Measurements from ENCODE around the gene CCDC134. TPM values are rescaled to one million over a fixed set of nuclear protein-coding genes. Genes with fewer than 3 reads are reported as not detected.

Gene CCDC134
- total RNA-seq, 2 donors from 2014 or later = 18.9 to 23.1 TPM

- H3K27ac Mint-ChIP-seq = no peak overlapping the region
Measured at GRCh38 chr22:41775976-41776375, 24.5 kb upstream of the CCDC134 start.

GRCh38 chr22:41776381-41776780, 24.1 kb upstream of the CCDC134 start:
- H3K36me3 Mint-ChIP-seq (ENCODE audit: insufficient read depth in 2 of 2) = no peaks in the 10 kb centered on the region
- DNase-seq (no peak), ATAC-seq (replicated peaks in 1 of 2) (no peak)
- no peaks in the 10 kb centered on the region for H3K27me3 Mint-ChIP-seq (ENCODE audit: low read depth)
- H3K27ac Mint-ChIP-seq = no peak overlapping the region
- H3K9me3 Mint-ChIP-seq = no peaks in the 10 kb centered on the region
- no peak overlapping the region for H3K4me3 Mint-ChIP-seq
- peaks cover 37% of the 10 kb centered on the region for H3K4me1 Mint-ChIP-seq (ENCODE audit: low read depth)

More at GRCh38 chr22:41775976-41776375, 24.5 kb upstream of the CCDC134 start:
- no peaks in the 10 kb centered on the region for H3K27me3 Mint-ChIP-seq (ENCODE audit: low read depth)
- H3K36me3 Mint-ChIP-seq (ENCODE audit: insufficient read depth in 2 of 2) = no peaks in the 10 kb centered on the region
- H3K9me3 Mint-ChIP-seq = no peaks in the 10 kb centered on the region
- H3K4me3 Mint-ChIP-seq = no peak overlapping the region
- no peak for DNase-seq
- peaks cover 34% of the 10 kb centered on the region for H3K4me1 Mint-ChIP-seq (ENCODE audit: low read depth)
- ATAC-seq (replicated peaks in 1 of 2) = no peak

- peak overlapping the region; percentile 17 for H3K27ac Mint-ChIP-seq
Measured at GRCh38 chr22:41777749-41778425, 22.6 kb upstream of the CCDC134 start.

GRCh38 chr22:41779929-41780505, 20.5 kb upstream of the CCDC134 start:
- DNase-seq (peak; percentile 19 to 27), ATAC-seq (replicated peaks in 1 of 2) (peak; percentile 8 to 21)
- H3K27me3 Mint-ChIP-seq (ENCODE audit: low read depth) = no peaks in the 10 kb centered on the region
- no peaks in the 10 kb centered on the region for H3K36me3 Mint-ChIP-seq (ENCODE audit: insufficient read depth in 2 of 2)
- H3K4me3 Mint-ChIP-seq = peak overlapping the region; percentile 86 to 93
- peak overlapping the region; percentile 91 for H3K27ac Mint-ChIP-seq
- H3K4me1 Mint-ChIP-seq (ENCODE audit: low read depth) = peaks cover 58% of the 10 kb centered on the region
- H3K9me3 Mint-ChIP-seq = no peaks in the 10 kb centered on the region

More at GRCh38 chr22:41777749-41778425, 22.6 kb upstream of the CCDC134 start:
- no peaks in the 10 kb centered on the region for H3K36me3 Mint-ChIP-seq (ENCODE audit: insufficient read depth in 2 of 2)
- ATAC-seq (replicated peaks in 1 of 2) = no peak
- no peaks in the 10 kb centered on the region for H3K9me3 Mint-ChIP-seq
- no peaks in the 10 kb centered on the region for H3K27me3 Mint-ChIP-seq (ENCODE audit: low read depth)
- no peak for DNase-seq
- peaks cover 48% of the 10 kb centered on the region for H3K4me1 Mint-ChIP-seq (ENCODE audit: low read depth)
- H3K4me3 Mint-ChIP-seq = no peak overlapping the region

- no peaks in the 10 kb centered on the region for H3K9me3 Mint-ChIP-seq
- DNase-seq = peak; percentile 88 to 94
- H3K27ac Mint-ChIP-seq = peak overlapping the region; percentile 91
- H3K27me3 Mint-ChIP-seq (ENCODE audit: low read depth) = no peaks in the 10 kb centered on the region
- peaks cover 58% of the 10 kb centered on the region for H3K4me1 Mint-ChIP-seq (ENCODE audit: low read depth)
- peak; percentile 96 to 98 for ATAC-seq (replicated peaks in 1 of 2)
- H3K4me3 Mint-ChIP-seq = peak overlapping the region; percentile 86 to 93
- no peaks in the 10 kb centered on the region for H3K36me3 Mint-ChIP-seq (ENCODE audit: insufficient read depth in 2 of 2)
Measured at GRCh38 chr22:41780746-41781505, 19.6 kb upstream of the CCDC134 start.

- peak; percentile 5 to 6 for ATAC-seq (replicated peaks in 1 of 2)
- DNase-seq = no peak
- H3K4me1 Mint-ChIP-seq (ENCODE audit: low read depth) = peaks cover 61% of the 10 kb centered on the region
- no peaks in the 10 kb centered on the region for H3K9me3 Mint-ChIP-seq
- H3K4me3 Mint-ChIP-seq = peak overlapping the region; percentile 86 to 93
- no peaks in the 10 kb centered on the region for H3K36me3 Mint-ChIP-seq (ENCODE audit: insufficient read depth in 2 of 2)
- no peaks in the 10 kb centered on the region for H3K27me3 Mint-ChIP-seq (ENCODE audit: low read depth)
- H3K27ac Mint-ChIP-seq = peak overlapping the region; percentile 91
Measured at GRCh38 chr22:41781507-41781906, 19.0 kb upstream of the CCDC134 start.

- ATAC-seq (replicated peaks in 1 of 2) (peak; percentile 31 to 50), DNase-seq (peak; percentile 33 to 44)
- no peaks in the 10 kb centered on the region for H3K27me3 Mint-ChIP-seq (ENCODE audit: low read depth)
- peak overlapping the region; percentile 86 to 93 for H3K4me3 Mint-ChIP-seq
- peak overlapping the region; percentile 91 for H3K27ac Mint-ChIP-seq
- H3K4me1 Mint-ChIP-seq (ENCODE audit: low read depth) = peaks cover 64% of the 10 kb centered on the region
- H3K9me3 Mint-ChIP-seq = no peaks in the 10 kb centered on the region
- no peaks in the 10 kb centered on the region for H3K36me3 Mint-ChIP-seq (ENCODE audit: insufficient read depth in 2 of 2)
Measured at GRCh38 chr22:41782316-41782715, 18.2 kb upstream of the CCDC134 start.

GRCh38 chr22:41782751-41783150, 17.7 kb upstream of the CCDC134 start:
- ATAC-seq (replicated peaks in 1 of 2) = no peak
- Mint-ChIP-seq H3K4me1 (ENCODE audit: low read depth) (peaks cover 64% of the 10 kb centered on the region), H3K27me3 (ENCODE audit: low read depth) (no peaks in the 10 kb centered on the region), H3K27ac (peak overlapping the region; percentile 91), H3K9me3 (no peaks in the 10 kb centered on the region), H3K4me3 (peak overlapping the region; percentile 86 to 93), H3K36me3 (ENCODE audit: insufficient read depth in 2 of 2) (no peaks in the 10 kb centered on the region)
- no peak for DNase-seq

GRCh38 chr22:41787331-41787730, 13.1 kb upstream of the CCDC134 start:
- Mint-ChIP-seq H3K9me3 (no peaks in the 10 kb centered on the region), H3K4me3 (no peak overlapping the region), H3K4me1 (ENCODE audit: low read depth) (peaks cover 28% of the 10 kb centered on the region), H3K36me3 (ENCODE audit: insufficient read depth in 2 of 2) (peaks cover 3 to 4% of the 10 kb centered on the region in 2 donors), H3K27me3 (ENCODE audit: low read depth) (no peaks in the 10 kb centered on the region), H3K27ac (no peak overlapping the region)
- DNase-seq (no peak), ATAC-seq (replicated peaks in 1 of 2) (no peak)

- no peak for DNase-seq
- H3K27ac Mint-ChIP-seq = no peak overlapping the region
- no peak for ATAC-seq (replicated peaks in 1 of 2)
- no peak overlapping the region for H3K4me3 Mint-ChIP-seq
- H3K9me3 Mint-ChIP-seq = no peaks in the 10 kb centered on the region
- no peaks in the 10 kb centered on the region for H3K27me3 Mint-ChIP-seq (ENCODE audit: low read depth)
- peaks cover 5% of the 10 kb centered on the region for H3K4me1 Mint-ChIP-seq (ENCODE audit: low read depth)
- peaks cover 3 to 7% of the 10 kb centered on the region in 2 donors for H3K36me3 Mint-ChIP-seq (ENCODE audit: insufficient read depth in 2 of 2)
Measured at GRCh38 chr22:41793871-41794270, 6.6 kb upstream of the CCDC134 start.

GRCh38 chr22:41798736-41799135, 1.7 kb upstream of the CCDC134 start:
- ATAC-seq (replicated peaks in 1 of 2) (no peak), DNase-seq (no peak)
- H3K4me3 Mint-ChIP-seq = peak overlapping the region; percentile 85 to 97
- H3K9me3 Mint-ChIP-seq = no peaks in the 10 kb centered on the region
- peaks cover 41% of the 10 kb centered on the region for H3K4me1 Mint-ChIP-seq (ENCODE audit: low read depth)
- peaks cover 0 to 2% of the 10 kb centered on the region in 2 donors for H3K36me3 Mint-ChIP-seq (ENCODE audit: insufficient read depth in 2 of 2)
- no peaks in the 10 kb centered on the region for H3K27me3 Mint-ChIP-seq (ENCODE audit: low read depth)
- H3K27ac Mint-ChIP-seq = no peak overlapping the region

GRCh38 chr22:41799486-41800347, 762 bp upstream of the CCDC134 start:
- peak; percentile 31 to 48 for ATAC-seq (replicated peaks in 1 of 2)
- Mint-ChIP-seq H3K4me3 (peak overlapping the region; percentile 85 to 97), H3K9me3 (no peaks in the 10 kb centered on the region), H3K4me1 (ENCODE audit: low read depth) (peaks cover 48% of the 10 kb centered on the region), H3K27ac (peak overlapping the region; percentile 92), H3K36me3 (ENCODE audit: insufficient read depth in 2 of 2) (peaks cover 0 to 2% of the 10 kb centered on the region in 2 donors), H3K27me3 (ENCODE audit: low read depth) (no peaks in the 10 kb centered on the region)
- peak in 1 of 2 donors; percentile 33 for DNase-seq
